ENCODE results near the gene ROGDI.

The ROGDI gene

DNA sequence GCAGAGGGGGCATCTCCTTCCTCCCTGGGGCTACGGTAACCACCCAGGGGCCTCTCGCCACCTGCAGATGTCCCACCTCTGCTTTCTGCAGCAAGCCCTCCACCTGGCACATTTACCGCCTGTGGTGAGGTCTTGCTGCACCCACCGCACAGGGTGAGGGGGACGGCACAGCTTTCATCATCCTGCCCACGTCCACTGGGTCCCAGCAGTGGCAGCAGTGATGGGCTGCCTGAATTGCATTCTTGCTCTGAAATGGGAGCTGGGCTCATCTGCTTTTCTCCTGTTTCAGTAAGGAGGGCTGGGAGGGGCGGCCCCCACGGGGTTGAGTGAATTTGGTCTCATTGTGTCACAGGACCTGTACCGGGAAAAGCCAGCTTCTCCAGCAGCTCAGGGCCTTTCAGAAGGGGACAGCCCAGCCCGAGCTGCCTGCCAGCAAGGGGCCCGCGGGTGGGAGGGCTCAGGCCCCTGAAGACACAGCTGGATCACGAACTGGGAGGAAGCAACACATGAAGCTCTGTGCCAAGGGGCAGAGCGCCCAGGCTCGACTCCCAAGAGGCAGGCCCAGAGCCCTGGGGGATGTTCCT is 55.4 kb downstream of the ROGDI start:
- in situ Hi-C loops (cut with MboI; ENCODE audit: low pct_unique_long_range_greater_than_20kb, low sequenced_read_pairs, unreplicated experiment), result loop anchor here (25.0 kb wide), 1 partner anchor 315 kb away; the partner anchor contains the start of genes ALG1 and C16orf89
- DNase-seq (ENCODE audit: low spot score), result no peak
- TF ChIP-seq, protein P1, sequence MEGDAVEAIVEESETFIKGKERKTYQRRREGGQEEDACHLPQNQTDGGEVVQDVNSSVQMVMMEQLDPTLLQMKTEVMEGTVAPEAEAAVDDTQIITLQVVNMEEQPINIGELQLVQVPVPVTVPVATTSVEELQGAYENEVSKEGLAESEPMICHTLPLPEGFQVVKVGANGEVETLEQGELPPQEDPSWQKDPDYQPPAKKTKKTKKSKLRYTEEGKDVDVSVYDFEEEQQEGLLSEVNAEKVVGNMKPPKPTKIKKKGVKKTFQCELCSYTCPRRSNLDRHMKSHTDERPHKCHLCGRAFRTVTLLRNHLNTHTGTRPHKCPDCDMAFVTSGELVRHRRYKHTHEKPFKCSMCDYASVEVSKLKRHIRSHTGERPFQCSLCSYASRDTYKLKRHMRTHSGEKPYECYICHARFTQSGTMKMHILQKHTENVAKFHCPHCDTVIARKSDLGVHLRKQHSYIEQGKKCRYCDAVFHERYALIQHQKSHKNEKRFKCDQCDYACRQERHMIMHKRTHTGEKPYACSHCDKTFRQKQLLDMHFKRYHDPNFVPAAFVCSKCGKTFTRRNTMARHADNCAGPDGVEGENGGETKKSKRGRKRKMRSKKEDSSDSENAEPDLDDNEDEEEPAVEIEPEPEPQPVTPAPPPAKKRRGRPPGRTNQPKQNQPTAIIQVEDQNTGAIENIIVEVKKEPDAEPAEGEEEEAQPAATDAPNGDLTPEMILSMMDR (IDR thresholded peaks at IDR 0.05; ENCODE audit: extremely low read depth, insufficient read depth, missing control alignments), result no peak
